Mammary epithelial cell (primary cell): ENCODE data around the gene CBX3.

Source experiments
- CTCF ChIP-seq, 2 donors: IDR thresholded peaks in 1 of 2; conservative IDR thresholded peaks in 1 of 2; 2 replicates each; pipeline ENCODE4 v1.5.1; 2011 to 2012; ENCODE audit warnings: inconsistent platforms in 2 of 2, low read length in 2 of 2, mild to moderate bottlenecking in 2 of 2, control low read depth in 1 of 2, low read depth in 1 of 2; ENCODE audit not compliant: insufficient read depth in 1 of 2; ENCODE audit errors: extremely low read depth in 1 of 2
- EZH2 ChIP-seq: IDR thresholded peaks from 2 replicates; pipeline ENCODE4 v1.6.1; 2012; ENCODE audit warnings: low read length, inconsistent platforms, borderline replicate concordance

GRCh38 chr7:26167303-26167934 is 34.1 kb upstream of the CBX3 start:
- TF ChIP-seq EZH2 = no peak
- no peak for TF ChIP-seq CTCF (conservative IDR thresholded peaks at IDR 0.05 in 1 of 2, IDR thresholded peaks at IDR 0.05 in 1 of 2; ENCODE audit: extremely low read depth in 1 of 2, insufficient read depth in 1 of 2, low read depth in 1 of 2, low read length in 2 of 2)
